Fibroblast of lung (primary cell): ENCODE measurements around the gene FOS. TPM values are rescaled to one million over a fixed set of nuclear protein-coding genes. Genes with fewer than 3 reads are reported as not detected.

Source experiments
- DNase-seq, 2 donors: peaks; one replicate each; pipeline versions ENCODE4 v3.0.0 to v3.0.0-alpha.2; 2010; ENCODE audit warnings: low read depth in 2 of 2
- H2AFZ ChIP-seq: 2 replicates; pipeline ENCODE4 v1.5.1; 2012; ENCODE audit warnings: low read length, control low read depth, inconsistent platforms
- H3K27ac ChIP-seq: 2 replicates; pipeline ENCODE4 v1.5.1; 2011; ENCODE audit warnings: low read length, control low read depth; ENCODE audit not compliant: insufficient read depth
- H3K27me3 ChIP-seq: 2 replicates; pipeline ENCODE4 v1.5.1; 2011; ENCODE audit warnings: mild to moderate bottlenecking, low read length; ENCODE audit not compliant: control insufficient read depth, insufficient read depth
- H3K36me3 ChIP-seq: 2 replicates; pipeline ENCODE4 v1.5.1; 2011; ENCODE audit warnings: low read length; ENCODE audit not compliant: control insufficient read depth, insufficient read depth
- H3K4me1 ChIP-seq: 2 replicates; pipeline ENCODE4 v1.5.1; 2011; ENCODE audit warnings: low read length; ENCODE audit not compliant: control insufficient read depth, insufficient read depth; ENCODE audit errors: extremely low read depth
- H3K4me2 ChIP-seq: 2 replicates; pipeline ENCODE4 v1.5.1; 2011; ENCODE audit warnings: low read length, control low read depth; ENCODE audit not compliant: insufficient read depth; ENCODE audit errors: extremely low read depth
- H3K4me3 ChIP-seq, 4 experiments: fragments of 200-600 bp in 1 of 4; sonication (generic) in 1 of 4; replicated peaks in 1 of 4; 2 replicates each; pipeline ENCODE4 v1.5.1; 2011 to 2016; ENCODE audit warnings: low read length in 4 of 4, low read depth in 3 of 4, mild to moderate bottlenecking in 3 of 4, control low read depth in 2 of 4, inconsistent platforms in 1 of 4, mixed read lengths in 1 of 4; ENCODE audit not compliant: insufficient read depth in 1 of 4; ENCODE audit errors: control extremely low read depth in 1 of 4
- H3K79me2 ChIP-seq: 2 replicates; pipeline ENCODE4 v1.5.1; 2012; ENCODE audit warnings: mild to moderate bottlenecking, low read length, inconsistent platforms; ENCODE audit not compliant: control insufficient read depth, insufficient read depth
- H3K9ac ChIP-seq: 2 replicates; pipeline ENCODE4 v1.5.1; 2011; ENCODE audit warnings: mild to moderate bottlenecking, low read length, control low read depth; ENCODE audit not compliant: insufficient read depth
- H3K9me3 ChIP-seq: 2 replicates; pipeline ENCODE4 v1.5.1; 2012; ENCODE audit warnings: low read depth, low read length; ENCODE audit not compliant: control insufficient read depth, insufficient read depth
- H4K20me1 ChIP-seq: 2 replicates; pipeline ENCODE4 v1.5.1; 2011; ENCODE audit warnings: low read length; ENCODE audit not compliant: control insufficient read depth, insufficient read depth; ENCODE audit errors: extremely low read depth
- EZH2 ChIP-seq: IDR thresholded peaks from 2 replicates; pipeline ENCODE4 v1.5.1; 2012; ENCODE audit warnings: low read length, control low read depth, mild to moderate bottlenecking; ENCODE audit errors: missing control alignments
- polyA plus RNA-seq, 2 donors: library from polyadenylated mRNA; depleted of rRNA in 1 of 2; stranded (reverse) in 1 of 2; unstranded in 1 of 2; fragments of >200 nt; gene quantifications; 2 replicates each; pipeline ENCODE4 v1.2.1, GENCODE V29; 2011 to 2012; ENCODE audit warnings: missing spikeins in 1 of 2
- total RNA-seq: library from RNA; depleted of rRNA; stranded (reverse); fragments of >200 nt; gene quantifications from 2 replicates; pipeline ENCODE4 v1.2.1, GENCODE V29; 2014
- TF ChIP-seq, protein P1 (sequence below), 2 donors: IDR thresholded peaks in 1 of 2; conservative IDR thresholded peaks in 1 of 2; 1 replicate in 1 of 2; 2 replicates in 1 of 2; pipeline ENCODE4 v1.5.1; 2011 to 2012; ENCODE audit warnings: low read length in 2 of 2, control low read depth in 1 of 2, inconsistent platforms in 1 of 2, low read depth in 1 of 2, mild to moderate bottlenecking in 1 of 2

The FOS gene
- total and polyA plus RNA-seq, 2 donors (not counting 1 experiment from before 2014, with no cell fraction given), result 24.6 to 178 TPM

DNA sequence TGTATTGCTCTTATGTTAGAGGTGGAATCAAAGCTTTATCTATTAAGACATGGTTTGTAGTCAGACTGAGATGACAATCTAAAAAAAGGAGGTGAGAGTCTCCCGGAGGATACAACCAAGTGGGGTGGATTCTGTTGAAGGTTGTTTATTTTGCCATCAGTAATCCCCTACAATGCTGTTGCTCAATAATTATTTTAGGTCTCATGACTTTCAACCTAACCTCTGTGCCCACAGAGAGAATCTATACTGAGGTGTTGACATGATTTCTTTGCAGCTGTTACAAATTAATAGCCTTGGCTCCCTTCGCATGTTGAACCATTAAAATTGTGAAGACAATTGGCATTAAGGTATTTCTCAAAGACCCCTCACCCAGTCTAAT, 28.7 kb upstream of the FOS start:
- TF ChIP-seq, protein P1, sequence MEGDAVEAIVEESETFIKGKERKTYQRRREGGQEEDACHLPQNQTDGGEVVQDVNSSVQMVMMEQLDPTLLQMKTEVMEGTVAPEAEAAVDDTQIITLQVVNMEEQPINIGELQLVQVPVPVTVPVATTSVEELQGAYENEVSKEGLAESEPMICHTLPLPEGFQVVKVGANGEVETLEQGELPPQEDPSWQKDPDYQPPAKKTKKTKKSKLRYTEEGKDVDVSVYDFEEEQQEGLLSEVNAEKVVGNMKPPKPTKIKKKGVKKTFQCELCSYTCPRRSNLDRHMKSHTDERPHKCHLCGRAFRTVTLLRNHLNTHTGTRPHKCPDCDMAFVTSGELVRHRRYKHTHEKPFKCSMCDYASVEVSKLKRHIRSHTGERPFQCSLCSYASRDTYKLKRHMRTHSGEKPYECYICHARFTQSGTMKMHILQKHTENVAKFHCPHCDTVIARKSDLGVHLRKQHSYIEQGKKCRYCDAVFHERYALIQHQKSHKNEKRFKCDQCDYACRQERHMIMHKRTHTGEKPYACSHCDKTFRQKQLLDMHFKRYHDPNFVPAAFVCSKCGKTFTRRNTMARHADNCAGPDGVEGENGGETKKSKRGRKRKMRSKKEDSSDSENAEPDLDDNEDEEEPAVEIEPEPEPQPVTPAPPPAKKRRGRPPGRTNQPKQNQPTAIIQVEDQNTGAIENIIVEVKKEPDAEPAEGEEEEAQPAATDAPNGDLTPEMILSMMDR (conservative IDR thresholded peaks at IDR 0.05 in 1 of 2, IDR thresholded peaks at IDR 0.05 in 1 of 2; ENCODE audit: low read depth in 1 of 2, low read length in 2 of 2), result no peak
- TF ChIP-seq EZH2, result no peak
- H3K9ac ChIP-seq, result no peak overlapping the region
- peaks cover 11% of the 10 kb centered on the region for H3K27me3 ChIP-seq
- H3K27ac ChIP-seq, result no peak overlapping the region
- H3K4me2 ChIP-seq, result no peak overlapping the region
- no peaks in the 10 kb centered on the region for H3K36me3 ChIP-seq
- no peaks in the 10 kb centered on the region for H3K79me2 ChIP-seq
- DNase-seq, result peak in 1 of 2 donors; percentile 12
- H3K4me3 ChIP-seq, result no peak overlapping the region
- H3K4me1 ChIP-seq, result no peaks in the 10 kb centered on the region
- H3K9me3 ChIP-seq, result no peaks in the 10 kb centered on the region
- no peaks in the 10 kb centered on the region for H4K20me1 ChIP-seq
- no peak overlapping the region for H2AFZ ChIP-seq

DNA sequence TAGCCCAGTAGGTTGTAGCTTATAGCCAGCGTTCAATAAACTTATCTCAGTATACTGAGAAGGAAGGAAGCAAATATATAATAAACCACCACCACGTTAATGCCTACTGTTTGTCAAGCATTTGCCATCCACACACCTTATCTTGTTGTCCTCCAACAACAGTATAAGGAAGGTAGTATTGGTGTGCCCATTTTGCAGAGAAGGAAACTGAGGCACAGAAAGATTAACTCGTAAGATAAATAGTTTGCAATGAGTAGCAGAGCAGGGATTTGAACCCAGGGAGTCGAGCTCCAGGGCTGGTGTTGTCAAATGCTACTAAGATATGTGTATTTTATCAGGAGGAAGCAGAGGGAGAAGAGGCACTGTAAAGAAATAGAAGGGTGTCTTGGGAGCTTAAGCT, 27.8 kb upstream of the FOS start:
- Histone ChIP-seq H3K4me1 (no peaks in the 10 kb centered on the region), H3K9ac (no peak overlapping the region), H3K4me3 (no peak overlapping the region), H3K4me2 (no peak overlapping the region), H4K20me1 (no peaks in the 10 kb centered on the region), H3K9me3 (no peaks in the 10 kb centered on the region), H3K27me3 (peaks cover 11% of the 10 kb centered on the region), H3K79me2 (no peaks in the 10 kb centered on the region), H3K27ac (no peak overlapping the region), H2AFZ (no peak overlapping the region), H3K36me3 (no peaks in the 10 kb centered on the region)
- no peak for DNase-seq
- TF ChIP-seq, protein P1 (conservative IDR thresholded peaks at IDR 0.05 in 1 of 2, IDR thresholded peaks at IDR 0.05 in 1 of 2; ENCODE audit: low read depth in 1 of 2, low read length in 2 of 2), result no peak
- TF ChIP-seq EZH2, result no peak

DNA sequence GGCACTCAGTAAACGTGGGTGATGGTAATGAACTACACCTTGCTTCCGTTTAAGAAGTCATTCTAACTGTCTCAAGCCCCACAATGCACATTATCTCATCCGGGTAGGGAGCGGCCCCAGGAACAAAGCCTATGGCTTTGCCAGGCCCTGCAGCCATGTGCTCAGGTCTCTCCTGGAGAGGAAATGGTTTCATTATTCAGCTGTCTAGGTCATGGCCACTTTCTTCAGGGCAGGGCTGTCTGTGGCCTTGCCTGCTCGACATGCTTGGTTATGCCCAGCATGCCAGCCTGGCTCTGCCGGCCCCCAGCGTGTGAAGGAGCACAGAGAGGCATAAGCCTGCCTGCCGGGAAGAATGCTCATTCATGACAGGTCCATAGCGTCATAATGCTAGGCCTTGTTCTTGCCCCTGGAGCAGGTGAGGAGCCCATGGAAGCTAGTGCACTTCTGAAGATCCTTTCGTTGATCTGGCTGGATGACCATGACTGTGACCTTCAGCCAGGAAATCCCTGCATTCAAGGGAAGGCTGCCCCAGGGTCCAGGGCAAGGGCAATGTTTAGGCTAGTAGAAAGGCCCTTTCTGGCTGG, 26.3 kb upstream of the FOS start:
- no peaks in the 10 kb centered on the region for H3K79me2 ChIP-seq
- H4K20me1 ChIP-seq, result no peaks in the 10 kb centered on the region
- no peak overlapping the region for H3K4me3 ChIP-seq
- H3K27me3 ChIP-seq, result peaks cover 5% of the 10 kb centered on the region
- H3K36me3 ChIP-seq, result no peaks in the 10 kb centered on the region
- no peak overlapping the region for H2AFZ ChIP-seq
- TF ChIP-seq EZH2, result no peak
- no peaks in the 10 kb centered on the region for H3K4me1 ChIP-seq
- H3K4me2 ChIP-seq, result no peak overlapping the region
- H3K9ac ChIP-seq, result no peak overlapping the region
- no peaks in the 10 kb centered on the region for H3K9me3 ChIP-seq
- DNase-seq, result no peak
- H3K27ac ChIP-seq, result no peak overlapping the region
